ENCODE results near the gene C8G. TPM values are rescaled to one million over a fixed set of nuclear protein-coding genes. Genes with fewer than 3 reads are reported as not detected.

Gene C8G
- total RNA-seq, 1 donor from 2014 or later: 1.6 TPM

GRCh38 chr9:136898483-136899100, 46.5 kb upstream of the C8G start:
- no peak for FAIRE-seq
- Histone ChIP-seq H3K4me3 (ENCODE audit: insufficient read depth, low read depth, low read length) (no peak overlapping the region), H4K20me1 (ENCODE audit: insufficient read depth, low read length) (peaks cover 41% of the 10 kb centered on the region), H3K36me3 (ENCODE audit: insufficient read depth, low read length) (peaks cover 4% of the 10 kb centered on the region), H3K4me2 (ENCODE audit: low read length) (no peak overlapping the region), H3K9me3 (ENCODE audit: insufficient read depth, low read depth, low read length) (no peaks in the 10 kb centered on the region), H3K79me2 (ENCODE audit: insufficient read depth, low read length) (peaks cover 38% of the 10 kb centered on the region), H3K4me1 (ENCODE audit: insufficient read depth, low read length) (peaks cover 17% of the 10 kb centered on the region), H3K27ac (ENCODE audit: low read depth, low read length) (no peak overlapping the region), H3K27me3 (ENCODE audit: insufficient read depth, low read length) (no peaks in the 10 kb centered on the region), H3K9ac (ENCODE audit: low read length) (no peak overlapping the region), H2AFZ (ENCODE audit: low read depth, low read length) (no peak overlapping the region)
- no peak overlapping the region for H3K4me3 Mint-ChIP-seq (ENCODE audit: unreplicated experiment)
- peaks cover 10% of the 10 kb centered on the region for H3K36me3 Mint-ChIP-seq (ENCODE audit: low read depth, unreplicated experiment)
- TF ChIP-seq CTCF (IDR thresholded peaks at IDR 0.05; ENCODE audit: insufficient read depth, low read depth, low read length) (no peak), EZH2 (IDR thresholded peaks at IDR 0.05; ENCODE audit: insufficient read depth, low read length) (no peak)
- H3K4me1 Mint-ChIP-seq (ENCODE audit: low read depth, unreplicated experiment): peaks cover 17% of the 10 kb centered on the region
- no peak overlapping the region for H3K27ac Mint-ChIP-seq (ENCODE audit: unreplicated experiment)
- DNase-seq (ENCODE audit: low read depth): no peak
- no peaks in the 10 kb centered on the region for H3K27me3 Mint-ChIP-seq (ENCODE audit: low read depth, unreplicated experiment)
- H3K9me3 Mint-ChIP-seq (ENCODE audit: unreplicated experiment): peaks cover 2% of the 10 kb centered on the region

- H3K27ac ChIP-seq (ENCODE audit: low read depth, low read length): no peak overlapping the region
- no peak overlapping the region for H3K4me3 ChIP-seq (ENCODE audit: insufficient read depth, low read depth, low read length)
- H3K4me2 ChIP-seq (ENCODE audit: low read length): no peak overlapping the region
- Mint-ChIP-seq H3K4me3 (ENCODE audit: unreplicated experiment) (no peak overlapping the region), H3K36me3 (ENCODE audit: low read depth, unreplicated experiment) (peaks cover 8% of the 10 kb centered on the region), H3K9me3 (ENCODE audit: unreplicated experiment) (peaks cover 2% of the 10 kb centered on the region), H3K27me3 (ENCODE audit: low read depth, unreplicated experiment) (no peaks in the 10 kb centered on the region), H3K27ac (ENCODE audit: unreplicated experiment) (no peak overlapping the region), H3K4me1 (ENCODE audit: low read depth, unreplicated experiment) (peaks cover 17% of the 10 kb centered on the region)
- H3K79me2 ChIP-seq (ENCODE audit: insufficient read depth, low read length): peaks cover 36% of the 10 kb centered on the region
- TF ChIP-seq CTCF (IDR thresholded peaks at IDR 0.05; ENCODE audit: insufficient read depth, low read depth, low read length): no peak
- TF ChIP-seq EZH2 (IDR thresholded peaks at IDR 0.05; ENCODE audit: insufficient read depth, low read length): no peak
- H2AFZ ChIP-seq (ENCODE audit: low read depth, low read length): no peak overlapping the region
- H4K20me1 ChIP-seq (ENCODE audit: insufficient read depth, low read length): peaks cover 40% of the 10 kb centered on the region
- H3K4me1 ChIP-seq (ENCODE audit: insufficient read depth, low read length): peaks cover 17% of the 10 kb centered on the region
- H3K27me3 ChIP-seq (ENCODE audit: insufficient read depth, low read length): no peaks in the 10 kb centered on the region
- H3K9me3 ChIP-seq (ENCODE audit: insufficient read depth, low read depth, low read length): no peaks in the 10 kb centered on the region
- FAIRE-seq: no peak
- H3K9ac ChIP-seq (ENCODE audit: low read length): no peak overlapping the region
- peaks cover 4% of the 10 kb centered on the region for H3K36me3 ChIP-seq (ENCODE audit: insufficient read depth, low read length)
- DNase-seq (ENCODE audit: low read depth): no peak
Observed at GRCh38 chr9:136899196-136899595, 45.8 kb upstream of the C8G start.

- Histone ChIP-seq H3K4me1 (ENCODE audit: insufficient read depth, low read length) (peaks cover 17% of the 10 kb centered on the region), H4K20me1 (ENCODE audit: insufficient read depth, low read length) (peaks cover 27% of the 10 kb centered on the region), H3K9me3 (ENCODE audit: insufficient read depth, low read depth, low read length) (no peaks in the 10 kb centered on the region), H3K4me2 (ENCODE audit: low read length) (no peak overlapping the region), H2AFZ (ENCODE audit: low read depth, low read length) (no peak overlapping the region), H3K36me3 (ENCODE audit: insufficient read depth, low read length) (peaks cover 4% of the 10 kb centered on the region), H3K79me2 (ENCODE audit: insufficient read depth, low read length) (peaks cover 26% of the 10 kb centered on the region), H3K27me3 (ENCODE audit: insufficient read depth, low read length) (no peaks in the 10 kb centered on the region), H3K9ac (ENCODE audit: low read length) (no peak overlapping the region), H3K4me3 (ENCODE audit: insufficient read depth, low read depth, low read length) (no peak overlapping the region), H3K27ac (ENCODE audit: low read depth, low read length) (no peak overlapping the region)
- Mint-ChIP-seq H3K27me3 (ENCODE audit: low read depth, unreplicated experiment) (no peaks in the 10 kb centered on the region), H3K4me1 (ENCODE audit: low read depth, unreplicated experiment) (peaks cover 17% of the 10 kb centered on the region), H3K9me3 (ENCODE audit: unreplicated experiment) (no peaks in the 10 kb centered on the region), H3K36me3 (ENCODE audit: low read depth, unreplicated experiment) (peaks cover 12% of the 10 kb centered on the region), H3K4me3 (ENCODE audit: unreplicated experiment) (no peak overlapping the region), H3K27ac (ENCODE audit: unreplicated experiment) (no peak overlapping the region)
- FAIRE-seq: no peak
- TF ChIP-seq EZH2 (IDR thresholded peaks at IDR 0.05; ENCODE audit: insufficient read depth, low read length): no peak
- no peak for DNase-seq (ENCODE audit: low read depth)
Observed at GRCh38 chr9:136900556-136900955, 44.5 kb upstream of the C8G start.
